ACC112 (cell line): ENCODE results near the gene RAPSN.

Source experiments
- H2AFZ ChIP-seq: fragments of 200-600 bp; sonication (generic); one replicate; pipeline ENCODE4 v1.6.0; 2017; ENCODE audit warnings: antibody characterized with exemption, low read length; ENCODE audit not compliant: unreplicated experiment
- H3K27ac ChIP-seq: fragments of 200-600 bp; sonication (generic); 2 replicates; pipeline ENCODE4 v1.5.1; 2014; ENCODE audit warnings: low read depth, mild to moderate bottlenecking, antibody characterized with exemption, low read length, moderate library complexity
- H3K27me3 ChIP-seq: fragments of 200-600 bp; sonication (generic); 2 replicates; pipeline ENCODE4 v1.6.1; 2014; ENCODE audit warnings: mild to moderate bottlenecking, antibody characterized with exemption, low read length, moderate library complexity, mixed read lengths; ENCODE audit not compliant: insufficient read depth
- H3K36me3 ChIP-seq: fragments of 200-600 bp; sonication (generic); 2 replicates; pipeline ENCODE4 v1.6.1; 2016; ENCODE audit warnings: mild to moderate bottlenecking, antibody characterized with exemption, low read length, moderate library complexity, mixed read lengths; ENCODE audit not compliant: insufficient read depth
- H3K4me1 ChIP-seq: fragments of 200-600 bp; sonication (generic); one replicate; pipeline ENCODE4 v1.6.1; 2016; ENCODE audit warnings: low read length, mixed read lengths; ENCODE audit not compliant: insufficient read depth, unreplicated experiment, control insufficient read depth
- H3K4me3 ChIP-seq: fragments of 200-600 bp; sonication (generic); 2 replicates; pipeline ENCODE4 v1.5.1; 2014; ENCODE audit warnings: mild to moderate bottlenecking, low read depth, low read length
- H3K79me2 ChIP-seq: fragments of 200-600 bp; sonication (generic); one replicate; pipeline ENCODE4 v1.6.0; 2016; ENCODE audit warnings: low read length; ENCODE audit not compliant: control insufficient read depth, unreplicated experiment, insufficient read depth

Gene RAPSN

DNA sequence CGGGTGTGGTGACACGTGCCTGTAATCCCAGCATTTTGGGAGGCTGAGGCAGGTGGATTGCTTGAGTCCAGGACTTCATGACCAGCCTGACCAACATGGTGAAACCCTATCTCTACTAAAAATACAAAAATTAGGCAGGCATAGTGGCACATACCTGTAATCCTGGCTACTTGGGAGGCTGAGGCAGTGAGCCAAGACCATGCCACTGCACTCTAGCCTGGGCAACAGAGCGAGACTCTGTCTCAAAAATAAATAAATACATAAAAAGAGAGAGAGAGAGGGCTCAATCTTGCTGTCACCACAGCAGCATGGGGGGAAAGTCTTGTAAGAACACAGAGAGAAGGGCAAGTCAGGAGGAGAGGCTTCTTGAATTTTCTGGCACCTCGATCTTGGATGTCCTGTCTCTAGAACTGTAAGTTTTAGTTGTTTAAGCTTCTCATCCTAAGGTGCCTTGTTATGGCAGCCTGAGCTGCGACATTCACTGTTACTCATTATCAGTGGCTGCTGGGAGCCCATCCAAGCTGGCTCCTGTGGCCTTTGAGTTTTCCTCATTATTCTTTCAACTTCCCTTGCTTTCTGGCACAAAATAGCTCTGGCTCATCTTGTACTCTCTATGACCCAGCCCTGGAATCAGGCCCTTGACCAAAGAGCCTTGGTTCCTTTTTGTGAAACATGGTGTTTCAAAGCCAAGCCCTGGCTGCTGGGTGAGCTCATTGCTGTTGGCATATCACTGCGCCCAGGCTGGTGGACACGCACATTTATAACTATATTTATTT, 14.7 kb downstream of the RAPSN start:
- peak overlapping the region; percentile 51 for H2AFZ ChIP-seq

GRCh38 chr11:47433157-47433556, 15.8 kb downstream of the RAPSN start:
- Histone ChIP-seq H3K79me2 (no peaks in the 10 kb centered on the region), H2AFZ (no peak overlapping the region)

More for the DNA sequence above, 14.7 kb downstream of the RAPSN start:
- Histone ChIP-seq H3K4me1 (no peaks in the 10 kb centered on the region), H3K4me3 (no peak overlapping the region), H3K27ac (no peak overlapping the region), H3K79me2 (no peaks in the 10 kb centered on the region), H3K36me3 (no peaks in the 10 kb centered on the region), H3K27me3 (no peaks in the 10 kb centered on the region)

DNA sequence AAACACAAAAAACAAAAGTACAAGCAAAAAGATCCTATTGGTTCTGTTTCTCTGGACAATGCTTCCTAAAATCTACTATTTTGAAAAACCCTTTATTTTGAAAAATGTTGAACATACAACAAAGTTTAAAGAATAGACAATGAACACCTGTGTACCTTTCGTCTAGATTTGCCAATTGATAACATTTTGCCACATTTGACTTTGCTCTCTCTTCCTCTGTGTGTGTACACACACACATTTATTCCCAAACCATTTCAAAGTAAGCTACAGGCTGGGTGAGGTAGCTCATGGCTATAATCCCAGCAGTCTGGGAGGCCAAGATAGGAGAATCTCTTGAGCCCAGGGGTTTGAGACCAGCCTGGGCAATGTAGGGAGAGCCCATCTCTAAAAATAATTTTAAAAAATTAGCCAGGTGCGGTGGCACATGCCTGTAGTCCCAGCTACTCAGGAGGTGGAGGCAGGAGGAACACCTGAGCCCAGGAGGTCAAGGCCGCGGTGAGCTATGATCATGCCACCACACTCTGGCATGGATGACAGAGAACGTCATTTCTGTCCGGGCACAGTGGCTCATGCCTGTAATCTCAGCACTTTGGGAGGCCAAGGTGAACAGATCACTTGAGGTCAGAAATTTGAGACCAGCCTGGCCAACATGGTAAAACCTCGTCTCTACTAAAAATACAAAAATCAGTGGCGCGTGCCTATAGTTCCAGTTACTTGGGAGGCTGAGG, 17.4 kb downstream of the RAPSN start:
- Histone ChIP-seq H2AFZ (no peak overlapping the region), H3K27me3 (no peaks in the 10 kb centered on the region), H3K4me3 (no peak overlapping the region), H3K79me2 (no peaks in the 10 kb centered on the region), H3K27ac (no peak overlapping the region), H3K36me3 (no peaks in the 10 kb centered on the region), H3K4me1 (no peaks in the 10 kb centered on the region)

More at GRCh38 chr11:47433157-47433556, 15.8 kb downstream of the RAPSN start:
- Histone ChIP-seq H3K4me3 (no peak overlapping the region), H3K4me1 (no peaks in the 10 kb centered on the region), H3K36me3 (no peaks in the 10 kb centered on the region), H3K27ac (no peak overlapping the region), H3K27me3 (no peaks in the 10 kb centered on the region)

GRCh38 chr11:47430524-47430923, 18.4 kb downstream of the RAPSN start:
- Histone ChIP-seq H3K27ac (no peak overlapping the region), H3K4me1 (no peaks in the 10 kb centered on the region), H2AFZ (no peak overlapping the region), H3K27me3 (no peaks in the 10 kb centered on the region), H3K36me3 (no peaks in the 10 kb centered on the region), H3K4me3 (no peak overlapping the region), H3K79me2 (peaks cover 7% of the 10 kb centered on the region)

GRCh38 chr11:47426062-47426956, 22.6 kb downstream of the RAPSN start, which contains the start of gene PSMC3:
PSMC3 (minus strand) TSS chr11:47426439; CDS start chr11:47426279, 160 bp downstream.
- peak within 1 kb of the TSS; percentile 87 for H2AFZ ChIP-seq
- peak within 1 kb of the TSS; percentile 84 for H3K27ac ChIP-seq

DNA sequence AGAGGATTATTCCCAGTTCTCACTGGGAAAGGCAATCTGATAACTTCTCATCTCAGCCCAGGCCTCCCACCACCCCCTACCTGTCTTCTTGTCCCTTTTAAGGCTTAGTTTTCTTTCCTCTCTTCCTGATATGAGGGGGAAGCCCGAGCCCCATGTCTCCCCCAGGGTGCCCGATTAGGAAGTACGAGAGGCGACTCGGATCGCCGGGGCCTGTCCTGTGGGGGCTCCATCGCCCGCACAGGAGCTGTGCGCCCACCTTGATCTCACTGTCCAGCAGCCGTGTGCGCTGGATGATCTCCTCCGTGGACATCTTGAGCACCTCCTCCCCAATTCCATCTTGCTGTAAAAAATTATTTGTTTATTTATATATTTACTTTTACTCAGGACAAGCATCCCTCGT, 23.3 kb downstream of the RAPSN start:
- Histone ChIP-seq H3K27ac (peak overlapping the region; percentile 84), H3K79me2 (peaks cover 27% of the 10 kb centered on the region), H2AFZ (no peak overlapping the region), H3K4me1 (peaks cover 11% of the 10 kb centered on the region), H3K36me3 (peaks cover 20% of the 10 kb centered on the region; the same call in 1 of the 2 replicates), H3K27me3 (no peaks in the 10 kb centered on the region), H3K4me3 (peak overlapping the region; percentile 90)

More at GRCh38 chr11:47426062-47426956, 22.6 kb downstream of the RAPSN start, which contains the start of gene PSMC3:
- Histone ChIP-seq H3K27me3 (no peaks in the 10 kb centered on the region), H3K4me1 (peaks cover 11% of the 10 kb centered on the region), H3K36me3 (peaks cover 18% of the 10 kb centered on the region; the same call in 1 of the 2 replicates), H3K4me3 (peak within 1 kb of the TSS; percentile 90), H3K79me2 (peaks cover 27% of the 10 kb centered on the region)

DNA sequence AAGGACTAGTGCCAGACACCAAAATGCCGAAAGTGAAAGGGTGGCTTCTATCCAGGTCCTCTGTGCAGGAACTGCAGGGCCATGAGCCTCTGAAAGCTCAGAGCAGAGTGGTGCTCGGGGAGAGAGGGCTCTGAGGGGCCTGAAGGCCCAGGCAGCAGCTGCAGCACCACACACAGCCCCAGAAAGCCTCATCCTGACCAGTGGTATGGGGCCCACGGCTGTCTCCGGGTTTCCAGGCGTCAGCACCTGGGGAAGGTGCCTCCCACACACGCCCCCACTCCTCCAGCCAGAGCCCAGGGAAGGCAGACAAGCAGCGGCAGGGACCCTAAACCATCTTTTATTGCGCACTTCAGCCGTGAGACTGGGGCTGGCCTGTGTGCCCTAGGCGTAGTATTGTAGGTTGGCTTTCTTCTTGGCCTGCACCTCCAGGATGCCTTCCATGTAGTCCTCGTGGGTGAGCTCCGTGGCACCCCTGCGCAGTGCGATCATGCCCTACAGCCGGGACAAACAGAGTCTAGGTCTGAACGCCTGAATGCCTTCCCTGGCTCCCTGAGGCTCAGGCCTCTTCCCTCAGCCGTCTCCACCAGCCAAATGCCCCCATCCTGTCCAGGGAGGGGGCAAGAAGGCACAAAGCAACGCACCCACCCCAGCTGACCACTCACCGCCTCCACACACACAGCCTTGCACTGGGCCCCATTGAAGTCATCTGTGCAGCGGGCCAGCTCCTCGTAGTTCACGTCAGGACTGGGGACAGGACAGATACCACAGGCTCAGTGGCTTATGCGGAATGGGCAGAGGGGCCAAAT, 30.3 kb downstream of the RAPSN start:
- no peaks in the 10 kb centered on the region for H3K27me3 ChIP-seq
- peaks cover 33% of the 10 kb centered on the region for H3K4me1 ChIP-seq
- H3K27ac ChIP-seq: no peak overlapping the region; the same call in 1 of the 2 replicates
- peaks cover 1% of the 10 kb centered on the region for H3K79me2 ChIP-seq
- no peak overlapping the region for H2AFZ ChIP-seq
- peaks cover 27% of the 10 kb centered on the region; the same call in 1 of the 2 replicates for H3K36me3 ChIP-seq
- no peak overlapping the region for H3K4me3 ChIP-seq

GRCh38 chr11:47417712-47418111, 31.2 kb downstream of the RAPSN start:
- Histone ChIP-seq H3K4me3 (no peak overlapping the region), H3K27me3 (no peaks in the 10 kb centered on the region), H3K36me3 (peaks cover 24% of the 10 kb centered on the region; the same call in 1 of the 2 replicates), H3K79me2 (no peaks in the 10 kb centered on the region), H3K27ac (no peak overlapping the region; the same call in 1 of the 2 replicates), H3K4me1 (peaks cover 38% of the 10 kb centered on the region), H2AFZ (no peak overlapping the region)

DNA sequence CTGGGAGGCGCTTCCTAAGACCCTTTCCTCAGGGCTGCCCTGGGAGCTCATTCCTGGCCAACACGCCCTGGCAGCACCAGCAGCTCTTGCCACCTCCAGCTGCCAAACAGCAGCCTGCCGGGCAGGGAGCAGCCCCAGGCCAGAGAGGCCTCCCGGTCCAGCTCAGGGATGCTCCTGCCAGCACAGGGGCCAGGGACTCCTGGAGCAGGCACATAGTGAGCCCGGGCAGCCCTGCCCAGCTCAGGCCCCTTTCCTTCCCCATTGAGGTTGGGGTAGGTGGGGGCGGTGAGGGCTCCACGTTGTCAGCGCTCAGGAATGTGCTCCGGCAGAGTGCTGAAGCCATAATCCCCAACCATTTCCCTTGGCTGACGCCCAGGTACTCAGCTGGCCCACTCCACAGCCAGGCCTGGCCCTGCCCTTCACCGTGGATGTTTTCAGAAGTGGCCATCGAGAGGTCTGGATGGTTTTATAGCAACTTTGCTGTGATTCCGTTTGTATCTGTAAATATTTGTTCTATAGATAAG, 32.9 kb downstream of the RAPSN start:
- H3K27ac ChIP-seq: peak overlapping the region; percentile 51
- H3K4me1 ChIP-seq: peaks cover 38% of the 10 kb centered on the region

More for the DNA sequence above, 32.9 kb downstream of the RAPSN start:
- Histone ChIP-seq H2AFZ (no peak overlapping the region), H3K36me3 (peaks cover 20% of the 10 kb centered on the region; the same call in 1 of the 2 replicates), H3K27me3 (no peaks in the 10 kb centered on the region), H3K4me3 (no peak overlapping the region), H3K79me2 (peaks cover 12% of the 10 kb centered on the region)
